Body of pancreas (tissue), 4 donors: ENCODE measurements around the gene KRTAP4-1. TPM values are rescaled to one million over a fixed set of nuclear protein-coding genes. Genes with fewer than 3 reads are reported as not detected.

Experiments
- ATAC-seq: fragments of 150-250 bp; one replicate; pipeline ENCODE4 v1.9.1; 2016
- DNase-seq, 4 donors: peaks; one replicate each; pipeline ENCODE4 v3.0.0-alpha.2; 2019
- H3K27ac ChIP-seq, 4 donors: fragments of 200-600 bp; sonication (generic); 1 replicate in 3 of 4; 2 replicates in 1 of 4; pipeline versions ENCODE4 v1.5.1 to v1.6.1; 2016 to 2019; ENCODE audit warnings: mild to moderate bottlenecking in 1 of 4, mixed read lengths in 1 of 4, moderate library complexity in 1 of 4
- H3K27me3 ChIP-seq, 2 donors: fragments of 200-600 bp; sonication (generic); one replicate each; pipeline ENCODE4 v1.6.0; 2016; ENCODE audit warnings: mild to moderate bottlenecking in 1 of 2
- H3K36me3 ChIP-seq, 2 donors: fragments of 200-600 bp; sonication (generic); replicated peaks in 1 of 2; 2 replicates each; pipeline ENCODE4 v1.5.1; 2016; ENCODE audit warnings: low read depth in 2 of 2; ENCODE audit not compliant: insufficient read depth in 1 of 2
- H3K4me1 ChIP-seq: fragments of 200-600 bp; sonication (generic); one replicate; pipeline ENCODE4 v1.6.0; 2016
- H3K4me3 ChIP-seq, 2 donors: fragments of 200-600 bp; sonication (generic); 1 replicate in 1 of 2; 2 replicates in 1 of 2; pipeline ENCODE4 v1.5.1; 2016 to 2019
- H3K9me3 ChIP-seq, 3 donors: fragments of 200-600 bp; sonication (generic); 1 replicate in 2 of 3; 2 replicates in 1 of 3; pipeline ENCODE4 v1.5.1; 2016
- CTCF ChIP-seq, 7 experiments: fragments of 450-650 bp in 4 of 7; fragments of 200-600 bp in 3 of 7; sonication (generic) in 3 of 7; IDR thresholded peaks; one replicate each; pipeline ENCODE4 v1.5.1; 2016 to 2019; ENCODE audit warnings: antibody characterized with exemption in 7 of 7
- POLR2A ChIP-seq, 3 donors: fragments of 450-650 bp; IDR thresholded peaks; one replicate each; pipeline ENCODE4 v1.6.1; 2016; ENCODE audit warnings: antibody characterized with exemption in 3 of 3, mild to moderate bottlenecking in 2 of 3
- WGBS, 2 donors: methylation state at CpG; one replicate each; pipeline ENCODE4 v1.1.5; 2017; 5-methylcytosine and 5-hydroxymethylcytosine counted together
- intact Hi-C: fragments of 100-400 bp; cut with DNase I; formaldehyde crosslinking; loops from one replicate; pipeline ENCODE4 v1.15.1; 2023
- total RNA-seq, 2 donors: library from RNA; depleted of rRNA; stranded (reverse); fragments of >200 nt; gene quantifications; one replicate each; pipeline ENCODE4 v1.1.0, GENCODE V29; 2016

The KRTAP4-1 gene
- total RNA-seq, 2 donors from 2014 or later, result not detected

DNA sequence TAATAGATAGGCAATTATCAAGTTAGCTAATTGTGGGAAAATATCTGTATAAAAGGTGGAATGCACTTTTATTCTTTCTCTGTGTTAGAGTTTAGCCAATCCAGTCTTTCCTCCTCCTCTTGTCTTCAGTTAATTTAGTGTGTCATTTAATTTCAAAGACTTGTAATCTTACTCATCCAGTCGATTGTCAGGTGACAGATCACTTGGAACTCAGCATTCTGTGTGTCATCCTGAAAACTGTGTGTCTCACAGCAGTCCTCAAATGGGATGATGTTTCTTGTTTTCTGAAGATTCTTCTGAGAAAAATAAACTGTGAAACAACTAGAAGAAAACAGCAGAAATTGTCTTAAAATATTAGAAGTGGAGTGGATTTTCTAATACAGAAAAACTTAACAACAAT, 290 bp upstream of the KRTAP4-1 start:
- intact Hi-C loops, result no loop called here
- WGBS, 2 donors, result 9 to 38% methylated on average over 1 of the region's 1 CpG
- Histone ChIP-seq H3K4me3 (no peak overlapping the region), H3K36me3 (no peaks in the 10 kb centered on the region), H3K9me3 (no peaks in the 10 kb centered on the region), H3K27me3 (no peaks in the 10 kb centered on the region), H3K27ac (no peak overlapping the region), H3K4me1 (no peaks in the 10 kb centered on the region)
- no peak for DNase-seq
- no peak for ATAC-seq
- TF ChIP-seq CTCF (IDR thresholded peaks at IDR 0.05), result no peak
- TF ChIP-seq POLR2A (IDR thresholded peaks at IDR 0.05), result no peak

DNA sequence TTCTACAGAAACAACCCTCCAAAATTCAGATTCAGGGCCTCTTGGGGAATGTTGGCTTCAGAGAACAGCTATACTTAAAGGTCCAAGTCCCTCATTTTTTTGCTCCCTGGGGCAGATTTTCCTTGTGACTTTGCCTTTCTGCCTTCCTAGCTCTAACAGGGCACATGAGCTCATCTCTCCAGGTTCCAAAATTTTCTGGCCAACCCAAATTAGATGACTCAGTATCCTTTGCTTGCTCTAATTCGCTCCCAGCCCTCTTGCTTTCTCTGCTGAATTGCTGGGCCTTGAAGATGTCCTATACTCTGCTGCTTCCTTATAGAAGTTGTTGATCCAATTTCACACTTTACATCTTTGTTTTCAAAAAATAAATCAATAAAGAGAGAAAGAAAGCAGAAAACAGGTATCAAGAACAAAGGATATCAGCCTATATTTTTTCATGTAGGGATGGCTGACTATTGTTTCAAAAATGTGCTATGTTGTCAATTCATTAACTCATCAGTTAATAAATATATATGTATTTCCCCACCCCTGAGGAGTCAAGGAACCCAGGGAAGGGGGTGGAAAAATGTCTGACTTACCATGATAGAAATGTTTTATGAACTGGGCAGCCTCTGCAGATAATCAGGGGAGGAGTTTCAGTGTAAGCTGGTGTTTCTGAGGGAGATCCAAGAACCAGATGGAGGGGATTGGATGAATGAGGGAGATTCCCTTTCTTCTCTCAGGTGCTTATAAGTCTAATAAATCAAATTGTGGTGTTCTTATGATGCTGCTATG, 5.7 kb downstream of the KRTAP4-1 start:
- no peak overlapping the region for H3K4me3 ChIP-seq
- no peaks in the 10 kb centered on the region for H3K27me3 ChIP-seq
- ATAC-seq, result no peak
- TF ChIP-seq POLR2A (IDR thresholded peaks at IDR 0.05) (no peak), CTCF (IDR thresholded peaks at IDR 0.05) (no peak)
- WGBS, 2 donors, result 77 to 89% methylated on average over 1 of the region's 1 CpG
- H3K27ac ChIP-seq, result no peak overlapping the region
- H3K36me3 ChIP-seq, result no peaks in the 10 kb centered on the region
- DNase-seq, result no peak
- no peaks in the 10 kb centered on the region for H3K9me3 ChIP-seq
- intact Hi-C loops, result no loop called here
- no peaks in the 10 kb centered on the region for H3K4me1 ChIP-seq

GRCh38 chr17:41178341-41178740, 6.4 kb downstream of the KRTAP4-1 start:
- no peaks in the 10 kb centered on the region for H3K9me3 ChIP-seq
- H3K27me3 ChIP-seq, result no peaks in the 10 kb centered on the region
- TF ChIP-seq POLR2A (IDR thresholded peaks at IDR 0.05) (no peak), CTCF (IDR thresholded peaks at IDR 0.05) (no peak)
- ATAC-seq, result no peak
- no peak overlapping the region for H3K4me3 ChIP-seq
- 89 to 92% methylated on average over 3 of the region's 3 CpGs for WGBS, 2 donors
- DNase-seq, result no peak
- intact Hi-C loops, result no loop called here
- no peak overlapping the region for H3K27ac ChIP-seq
- H3K4me1 ChIP-seq, result no peaks in the 10 kb centered on the region
- H3K36me3 ChIP-seq, result no peaks in the 10 kb centered on the region

- H3K27ac ChIP-seq, result no peak within 1 kb of the TSS
- H3K4me1 ChIP-seq, result no peaks in the 10 kb centered on the region
- 88% methylated on average over 5 to 6 of the region's 7 CpGs for WGBS, 2 donors
- no peaks in the 10 kb centered on the region for H3K9me3 ChIP-seq
- H3K27me3 ChIP-seq, result no peaks in the 10 kb centered on the region
- intact Hi-C loops, result no loop called here
- no peak within 1 kb of the TSS for H3K4me3 ChIP-seq
- no peaks in the 10 kb centered on the region for H3K36me3 ChIP-seq
- TF ChIP-seq CTCF (IDR thresholded peaks at IDR 0.05) (no peak), POLR2A (IDR thresholded peaks at IDR 0.05) (no peak)
- ATAC-seq (no peak), DNase-seq (no peak)
Observed at GRCh38 chr17:41177727-41178271, 6.9 kb downstream of the KRTAP4-1 start, which contains the start of gene KRTAP4-2. TSS of gene KRTAP4-2 (minus strand) at chr17:41178221. CDS start at chr17:41178164, 57 bp downstream.
